Esophagus muscularis mucosa (tissue), 4 donors: ENCODE measurements around the gene CRYL1. TPM values are rescaled to one million over a fixed set of nuclear protein-coding genes. Genes with fewer than 3 reads are reported as not detected.
"Not testable (repeated sequence)": the region's sequence is repeated elsewhere in the genome, so short reads cannot be mapped to it uniquely, and the experiment has no call there.

Experiments
- DNase-seq: peaks from one replicate; pipeline ENCODE4 v3.0.0-alpha.2; 2017; ENCODE audit errors: extremely low spot score
- H3K27ac ChIP-seq, 4 donors: fragments of 200-600 bp; sonication (generic); replicated peaks in 1 of 4; 1 replicate in 3 of 4; 2 replicates in 1 of 4; pipeline ENCODE4 v1.5.1; 2016 to 2019; ENCODE audit warnings: mild to moderate bottlenecking in 1 of 4
- H3K27me3 ChIP-seq, 4 donors: fragments of 200-600 bp; sonication (generic); one replicate each; pipeline versions ENCODE4 v1.5.1 to v1.6.0; 2016 to 2019
- H3K36me3 ChIP-seq, 4 donors: fragments of 200-600 bp; sonication (generic); one replicate each; pipeline ENCODE4 v1.5.1; 2016 to 2019
- H3K4me1 ChIP-seq, 4 donors: fragments of 200-600 bp; sonication (generic); one replicate each; pipeline ENCODE4 v1.5.1; 2016 to 2019
- H3K4me3 ChIP-seq, 4 donors: fragments of 200-600 bp; sonication (generic); 1 replicate in 2 of 4; 2 replicates in 2 of 4; pipeline ENCODE4 v1.5.1; 2016 to 2019; ENCODE audit warnings: mild to moderate bottlenecking in 4 of 4, moderate library complexity in 1 of 4
- H3K9me3 ChIP-seq, 4 donors: fragments of 200-600 bp; sonication (generic); 1 replicate in 3 of 4; 2 replicates in 1 of 4; pipeline ENCODE4 v1.5.1; 2016 to 2019
- CTCF ChIP-seq, 3 experiments: fragments of 200-600 bp in 2 of 3; fragments of 450-650 bp in 1 of 3; sonication (generic) in 2 of 3; IDR thresholded peaks; one replicate each; pipeline ENCODE4 v1.5.1; 2017 to 2019; ENCODE audit warnings: antibody characterized with exemption in 3 of 3, mild to moderate bottlenecking in 2 of 3, moderate library complexity in 1 of 3
- EP300 ChIP-seq: sonication (generic); formaldehyde crosslinking; IDR thresholded peaks from one replicate; pipeline ENCODE4 v1.6.1; 2017; ENCODE audit warnings: antibody characterized with exemption
- POLR2A ChIP-seq: fragments of 450-650 bp; IDR thresholded peaks from one replicate; pipeline ENCODE4 v1.6.1; 2017; ENCODE audit warnings: antibody characterized with exemption, moderate library complexity, mild to moderate bottlenecking, low read depth
- POLR2AphosphoS5 ChIP-seq, 2 donors: sonication (generic); formaldehyde crosslinking; IDR thresholded peaks; one replicate each; pipeline ENCODE4 v1.6.1; 2017; ENCODE audit warnings: antibody characterized with exemption in 2 of 2
- whole genome bisulfite sequencing: methylation state at CpG from one replicate; pipeline ENCODE4 v1.1.5; 2018; 5-methylcytosine and 5-hydroxymethylcytosine counted together
- intact Hi-C: fragments of 100-400 bp; cut with DNase I; formaldehyde crosslinking; loops from one replicate; pipeline ENCODE4 v1.15.1; 2023
- total RNA-seq, 4 donors: library from RNA; depleted of rRNA; stranded (reverse); fragments of >200 nt; gene quantifications; one replicate each; pipeline versions ENCODE4 v1.1.0 to v1.2.1, GENCODE V29; 2016

Gene CRYL1
- total RNA-seq, 4 donors from 2014 or later: 42.3 to 59.3 (median 45.4) TPM

DNA sequence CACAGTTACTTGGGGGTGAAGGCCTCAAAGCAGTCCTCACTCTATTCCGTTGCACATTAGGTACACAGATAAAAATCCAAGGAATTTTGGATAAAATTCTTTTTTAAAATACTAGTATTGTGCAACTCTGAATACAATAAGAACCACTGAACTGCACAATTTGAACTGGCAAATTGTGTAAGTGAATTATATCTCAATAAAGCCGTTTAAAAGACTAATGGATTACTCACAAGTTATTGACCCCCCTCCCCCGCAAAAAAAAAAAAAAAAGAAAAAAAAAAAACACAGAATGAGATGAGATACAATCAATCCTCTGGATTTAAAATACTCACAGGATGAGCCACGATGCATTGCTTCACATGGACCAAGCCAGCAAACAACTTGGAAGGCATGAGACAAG is 86.4 kb downstream of the CRYL1 start:
- Histone ChIP-seq H3K27ac (no peak overlapping the region), H3K36me3 (peaks cover 0 to 11% (median 5%) of the 10 kb centered on the region in 4 donors), H3K4me1 (peaks cover 0 to 2% (median 0%) of the 10 kb centered on the region in 4 donors), H3K9me3 (no peaks in the 10 kb centered on the region), H3K27me3 (no peaks in the 10 kb centered on the region), H3K4me3 (no peak overlapping the region)
- TF ChIP-seq POLR2AphosphoS5 (IDR thresholded peaks at IDR 0.05) (no peak), POLR2A (no peak), CTCF (IDR thresholded peaks at IDR 0.05) (no peak), EP300 (no peak)
- intact Hi-C loops: no loop called here
- WGBS: 88% methylated on average over 4 of the region's 4 CpGs
- DNase-seq: no peak

- peaks cover 0 to 11% (median 5%) of the 10 kb centered on the region in 4 donors for H3K36me3 ChIP-seq
- intact Hi-C loops: no loop called here
- H3K27ac ChIP-seq: no peak overlapping the region
- peaks cover 0 to 2% (median 0%) of the 10 kb centered on the region in 4 donors for H3K4me1 ChIP-seq
- no peaks in the 10 kb centered on the region for H3K9me3 ChIP-seq
- H3K4me3 ChIP-seq: no peak overlapping the region
- peak; percentile 5 for DNase-seq
- TF ChIP-seq POLR2AphosphoS5 (IDR thresholded peaks at IDR 0.05) (no peak), EP300 (no peak), CTCF (IDR thresholded peaks at IDR 0.05) (no peak), POLR2A (no peak)
- no peaks in the 10 kb centered on the region for H3K27me3 ChIP-seq
- WGBS: 95% methylated on average over 6 of the region's 6 CpGs
These were observed 86.9 kb downstream of the CRYL1 start for GRCh38 chr13:20438801-20439200.

DNA sequence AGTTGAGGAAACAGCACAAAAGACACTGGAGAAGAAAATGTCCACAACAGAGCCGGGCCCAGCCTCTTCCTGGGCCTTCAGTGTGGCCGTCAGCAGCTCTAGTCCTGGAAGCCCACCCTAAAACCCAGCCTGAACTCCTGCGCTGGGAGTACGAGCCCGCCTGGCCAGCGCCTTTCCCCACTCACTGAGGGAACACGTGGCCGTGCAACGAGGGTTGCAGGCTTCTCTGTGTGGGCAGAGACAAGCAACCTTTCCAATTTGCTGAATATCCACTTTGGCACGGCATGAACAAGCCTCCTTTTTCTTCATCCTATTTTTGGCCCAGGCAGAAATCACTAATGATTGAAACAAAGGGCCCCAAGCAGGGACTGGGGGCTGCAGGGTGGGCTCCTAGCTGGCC is 89.2 kb downstream of the CRYL1 start:
- intact Hi-C loops: no loop called here
- no peaks in the 10 kb centered on the region for H3K9me3 ChIP-seq
- H3K27me3 ChIP-seq: no peaks in the 10 kb centered on the region
- no peak overlapping the region for H3K4me3 ChIP-seq
- TF ChIP-seq POLR2A: no peak
- no peak for TF ChIP-seq CTCF (IDR thresholded peaks at IDR 0.05)
- no peak for TF ChIP-seq EP300
- TF ChIP-seq POLR2AphosphoS5 (IDR thresholded peaks at IDR 0.05): no peak
- peaks cover 0 to 19% (median 9%) of the 10 kb centered on the region in 4 donors for H3K36me3 ChIP-seq
- DNase-seq: no peak
- no peak overlapping the region for H3K27ac ChIP-seq
- 93% methylated on average over 6 of the region's 10 CpGs for WGBS
- H3K4me1 ChIP-seq: no peaks in the 10 kb centered on the region

DNA sequence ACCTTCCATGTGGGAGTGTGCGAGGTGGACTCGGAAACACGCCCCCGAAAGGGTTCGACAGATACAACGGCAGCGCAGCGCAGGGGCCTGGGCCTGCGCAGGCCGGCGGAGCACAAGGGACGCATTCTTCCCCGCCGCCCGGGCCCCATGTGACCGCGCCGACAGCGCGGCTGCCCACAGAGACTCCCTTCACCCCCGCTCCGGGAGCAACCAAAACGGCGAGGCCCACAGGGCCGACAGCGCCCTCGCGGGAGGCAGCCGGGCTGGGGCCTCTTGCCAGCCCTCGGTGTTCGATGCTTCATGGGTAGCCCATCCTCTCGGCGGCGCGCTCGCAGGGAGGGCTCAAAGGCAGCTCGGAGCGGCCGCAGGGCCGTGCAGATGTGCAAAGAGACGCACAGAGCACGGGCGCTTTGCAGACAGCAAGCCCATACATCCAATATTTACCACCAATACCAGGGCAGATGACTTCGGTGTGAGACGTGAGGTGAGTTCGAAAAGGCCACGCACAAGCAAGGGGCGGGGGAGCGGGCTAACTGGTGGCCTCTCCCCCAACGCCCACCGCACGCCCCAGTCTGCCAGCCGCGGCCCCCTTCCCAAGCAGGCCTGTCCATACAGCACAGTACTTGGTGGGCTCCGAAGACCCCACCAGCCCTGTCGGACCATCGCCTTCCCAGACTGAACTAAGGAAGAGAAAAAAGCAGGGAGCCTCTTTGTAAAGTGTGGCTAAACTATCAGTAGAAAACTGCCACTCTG is 89.9 kb downstream of the CRYL1 start:
- H3K27ac ChIP-seq: no peak overlapping the region
- intact Hi-C loops: no loop called here
- H3K36me3 ChIP-seq: peaks cover 0 to 25% (median 14%) of the 10 kb centered on the region in 4 donors
- H3K4me1 ChIP-seq: no peaks in the 10 kb centered on the region
- WGBS: 77% methylated on average over 29 of the region's 57 CpGs
- no peak overlapping the region for H3K4me3 ChIP-seq
- H3K27me3 ChIP-seq: no peaks in the 10 kb centered on the region
- no peaks in the 10 kb centered on the region for H3K9me3 ChIP-seq
- no peak for DNase-seq
- no peak for TF ChIP-seq EP300

DNA sequence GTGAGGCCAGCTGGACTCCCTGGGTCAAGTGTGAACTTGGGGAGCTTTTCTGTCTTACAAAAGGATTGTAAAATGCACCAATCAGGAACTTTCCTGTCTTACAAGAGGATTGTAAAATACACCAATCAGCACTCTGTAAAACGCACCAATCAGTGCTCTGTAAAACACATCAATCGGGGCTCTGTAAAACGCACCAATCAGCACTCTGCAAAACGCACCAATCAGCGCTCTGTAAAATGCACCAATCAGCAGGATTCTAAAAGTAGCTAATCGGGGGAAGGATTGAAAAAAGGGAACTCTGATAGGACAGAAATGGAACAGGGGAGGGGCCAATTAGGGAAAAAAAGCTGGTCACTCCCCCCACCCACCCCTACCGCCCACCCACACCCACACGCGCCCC is 91.4 kb downstream of the CRYL1 start:
- H3K9me3 ChIP-seq, H3K4me1 ChIP-seq, H3K4me3 ChIP-seq, DNase-seq, H3K27me3 ChIP-seq, H3K27ac ChIP-seq, intact Hi-C loops: not testable (repeated sequence)
- 90% methylated on average over 9 of the region's 9 CpGs for WGBS
- H3K36me3 ChIP-seq: peaks cover 4 to 41% (median 22%) of the 10 kb centered on the region in 4 donors
